ENCODE measurements around the gene TMEM270. TPM values are rescaled to one million over a fixed set of nuclear protein-coding genes. Genes with fewer than 3 reads are reported as not detected.

The TMEM270 gene
- total and polyA plus RNA-seq, 2 of the 8 experiments (the other 6 are each of a cell fraction or from before 2014, with no cell fraction given) = 0.26 TPM; not detected in 1

GRCh38 chr7:73823873-73824592, 36.9 kb upstream of the TMEM270 start:
- no peak overlapping the region for H2AFZ ChIP-seq (ENCODE audit: low read length)
- no peak for DNase-seq (ENCODE audit: low read depth in 1 of 2, low spot score in 2 of 2)
- H3K4me1 ChIP-seq (replicated peaks in 1 of 4; ENCODE audit: control insufficient read depth in 3 of 4, insufficient read depth in 4 of 4, low read length in 3 of 4) = peaks cover 7 to 17% (median 10%) of the 10 kb centered on the region in 4 experiments
- H3K56ac ChIP-seq (replicated peaks; ENCODE audit: insufficient read length, low read depth, low read length) = no peak overlapping the region
- no peak overlapping the region for H3K14ac ChIP-seq (ENCODE audit: insufficient read length)
- H2BK20ac ChIP-seq (ENCODE audit: low read length) = no peak overlapping the region
- no peaks in the 10 kb centered on the region for H4K20me1 ChIP-seq (replicated peaks in 1 of 2; ENCODE audit: control insufficient read depth in 1 of 2, insufficient read depth in 2 of 2, low read length in 2 of 2)
- no peak overlapping the region for H2BK12ac ChIP-seq (ENCODE audit: low read depth, low read length)
- H3K9me3 ChIP-seq (ENCODE audit: insufficient read depth in 2 of 2, low read depth in 1 of 2, low read length in 1 of 2) = no peaks in the 10 kb centered on the region
- H3K79me1 ChIP-seq (ENCODE audit: low read depth, low read length) = no peaks in the 10 kb centered on the region
- POLR2A ChIA-PET (ENCODE audit: partially characterized antibody) = interaction anchor here (0.7 to 3.4 kb wide), 2 partner anchors 9 kb away, joined by 3 to 20 read pairs; no protein-coding TSS in a partner anchor
- no peak overlapping the region for H3K18ac ChIP-seq (ENCODE audit: extremely low read depth, low read length)
- WGBS, 2 experiments (ENCODE audit: extremely low coverage in 1 of 2, insufficient coverage in 1 of 2, insufficient read length in 1 of 2, insufficient replicate concordance in 2 of 2, low coverage in 1 of 2, low lambda C conversion rate in 2 of 2, missing lambda C conversion rate in 1 of 2) = 92% methylated on average over 11 of the region's 11 CpGs; no CpG with 5 or more reads in 1 of the 2 experiments
- H3K4me3 ChIP-seq (ENCODE audit: extremely low read depth in 1 of 4, insufficient read depth in 2 of 4, low read depth in 3 of 4, low read length in 4 of 4) = no peak overlapping the region
- H4K5ac ChIP-seq (ENCODE audit: insufficient read length, low read depth, low read length) = no peak overlapping the region
- H3K79me2 ChIP-seq (ENCODE audit: control insufficient read depth in 1 of 2, insufficient read depth in 2 of 2, low read length in 2 of 2) = no peaks in the 10 kb centered on the region
- no peak overlapping the region for H4K8ac ChIP-seq (ENCODE audit: extremely low read depth, insufficient read depth, low read length)
- no peak overlapping the region for H3K23ac ChIP-seq (ENCODE audit: insufficient read length)
- CTCF ChIA-PET (ENCODE audit: partially characterized antibody) = interaction anchor here (1.1 to 4.8 kb wide), 7 partner anchors 9 to 217 kb away, joined by 3 to 23 read pairs (median 12); partner anchors contain the start of gene ABHD11
- no peak overlapping the region for H3K4ac ChIP-seq (replicated peaks; ENCODE audit: insufficient read length, low read depth, low read length)
- H3K27ac ChIP-seq (ENCODE audit: low read depth, low read length) = no peak overlapping the region
- H2BK120ac ChIP-seq (replicated peaks; ENCODE audit: low read depth, low read length) = no peak overlapping the region
- H2BK5ac ChIP-seq (ENCODE audit: low read depth, low read length) = no peak overlapping the region
- H3K23me2 ChIP-seq (ENCODE audit: low read depth, low read length) = 0 out of 2 replicates have a peak, but pooled peaks cover 4% of the 10 kb centered on the region
- H2BK15ac ChIP-seq (ENCODE audit: low read length) = no peak overlapping the region
- no peak overlapping the region for H4K91ac ChIP-seq (replicated peaks; ENCODE audit: insufficient read length, low read length)
- no peak overlapping the region for H3K4me2 ChIP-seq (ENCODE audit: insufficient read depth in 1 of 2, low read depth in 2 of 2, low read length in 2 of 2)
- no peak overlapping the region for H2AK5ac ChIP-seq (ENCODE audit: low read depth, low read length)
- H3K27me3 ChIP-seq (replicated peaks in 1 of 4; ENCODE audit: control insufficient read depth in 3 of 4, extremely low read depth in 1 of 4, insufficient read depth in 3 of 4, low read length in 3 of 4) = peaks cover 0 to 5% (median 1%) of the 10 kb centered on the region in 4 experiments; a peak in 3 of 7 replicates
- FAIRE-seq = no peak
- no peak overlapping the region for H3K9ac ChIP-seq (replicated peaks in 1 of 4; ENCODE audit: extremely low read depth in 1 of 4, low read depth in 3 of 4, low read length in 3 of 4)
- no peaks in the 10 kb centered on the region for H3K36me3 ChIP-seq (ENCODE audit: control insufficient read depth in 2 of 4, insufficient read depth in 4 of 4, low read length in 3 of 4)
- TF ChIP-seq RAD21 (IDR thresholded peaks at IDR 0.05 in 1 of 2, conservative IDR thresholded peaks at IDR 0.05 in 1 of 2; ENCODE audit: low read depth in 2 of 2, low read length in 2 of 2) (no peak), HDAC6 (IDR thresholded peaks at IDR 0.05; ENCODE audit: low read depth, low read length) (no peak), ZNF274 (IDR thresholded peaks at IDR 0.05; ENCODE audit: borderline replicate concordance, extremely low read depth, low read length) (no peak), CBX5 (IDR thresholded peaks at IDR 0.05; ENCODE audit: low read depth, low read length) (no peak)
